Measurements from ENCODE around the gene DSCAML1. TPM values are rescaled to one million over a fixed set of nuclear protein-coding genes. Genes with fewer than 3 reads are reported as not detected.

The DSCAML1 gene
- total RNA-seq, 1 donor from 2014 or later: 1.3 TPM

- DNase-seq: peak; percentile 39
- H3K4me3 ChIP-seq: no peak overlapping the region
- intact Hi-C loops (cut with DNase I): no loop called here
- no peak overlapping the region for H3K27ac ChIP-seq
- H3K4me1 ChIP-seq: no peaks in the 10 kb centered on the region
- no peaks in the 10 kb centered on the region for H3K36me3 ChIP-seq
- TF ChIP-seq CTCF (IDR thresholded peaks at IDR 0.05): no peak
- H3K9me3 ChIP-seq: no peaks in the 10 kb centered on the region
- no peak for ATAC-seq
- no peaks in the 10 kb centered on the region for H3K27me3 ChIP-seq
Observed at GRCh38 chr11:117837070-117837776, 40.2 kb upstream of the DSCAML1 start.

GRCh38 chr11:117836077-117836960, 39.3 kb upstream of the DSCAML1 start:
- Histone ChIP-seq H3K4me1 (no peaks in the 10 kb centered on the region), H3K27ac (no peak overlapping the region), H3K4me3 (no peak overlapping the region), H3K27me3 (no peaks in the 10 kb centered on the region), H3K9me3 (no peaks in the 10 kb centered on the region), H3K36me3 (no peaks in the 10 kb centered on the region)
- TF ChIP-seq CTCF (IDR thresholded peaks at IDR 0.05): no peak
- peak; percentile 63 for DNase-seq
- ATAC-seq: peak; percentile 38
- intact Hi-C loops (cut with DNase I): no loop called here

GRCh38 chr11:117835576-117835975, 38.6 kb upstream of the DSCAML1 start:
- peak; percentile 34 for DNase-seq
- H3K36me3 ChIP-seq: no peaks in the 10 kb centered on the region
- no peak for TF ChIP-seq CTCF (IDR thresholded peaks at IDR 0.05)
- peaks cover under 1% of the 10 kb centered on the region for H3K4me1 ChIP-seq
- no peak overlapping the region for H3K4me3 ChIP-seq
- intact Hi-C loops (cut with DNase I): no loop called here
- no peak for ATAC-seq
- no peak overlapping the region for H3K27ac ChIP-seq
- no peaks in the 10 kb centered on the region for H3K27me3 ChIP-seq
- H3K9me3 ChIP-seq: no peaks in the 10 kb centered on the region

- no peak for TF ChIP-seq CTCF (IDR thresholded peaks at IDR 0.05)
- Histone ChIP-seq H3K27me3 (no peaks in the 10 kb centered on the region), H3K4me1 (peaks cover 4% of the 10 kb centered on the region), H3K4me3 (no peak overlapping the region), H3K9me3 (no peaks in the 10 kb centered on the region), H3K27ac (no peak overlapping the region), H3K36me3 (no peaks in the 10 kb centered on the region)
- DNase-seq (no peak), ATAC-seq (no peak)
- intact Hi-C loops (cut with DNase I): no loop called here
Observed at GRCh38 chr11:117834838-117835443, 37.9 kb upstream of the DSCAML1 start.

- Histone ChIP-seq H3K4me3 (no peak overlapping the region), H3K27ac (no peak overlapping the region), H3K4me1 (peaks cover 6% of the 10 kb centered on the region), H3K27me3 (no peaks in the 10 kb centered on the region), H3K9me3 (no peaks in the 10 kb centered on the region), H3K36me3 (no peaks in the 10 kb centered on the region)
- intact Hi-C loops (cut with DNase I): no loop called here
- no peak for ATAC-seq
- DNase-seq: no peak
- TF ChIP-seq CTCF (IDR thresholded peaks at IDR 0.05): no peak
Observed at GRCh38 chr11:117834068-117834810, 37.2 kb upstream of the DSCAML1 start.
